ENCODE measurements around the gene FBXO7.

Gene FBXO7

GRCh38 chr22:32548039-32548438 is 73.4 kb downstream of the FBXO7 start:
- H3K27ac ChIP-seq: no peak overlapping the region
- no peak overlapping the region for H3K4me3 ChIP-seq
- TF ChIP-seq CTCF (IDR thresholded peaks at IDR 0.05): no peak
- no peak for DNase-seq (ENCODE audit: low spot score)

Measured in coronary artery (tissue), 2 donors.